D341Med (cell line): ENCODE measurements around the gene EPO.
"Not testable (repeated sequence)": the region's sequence is repeated elsewhere in the genome, so short reads cannot be mapped to it uniquely, and the experiment has no call there.

ENCODE experiments used
- DNase-seq: peaks from one replicate; pipeline ENCODE4 v3.0.0; 2012; ENCODE audit warnings: low spot score

The EPO gene

GRCh38 chr7:100736671-100737070 is 16.4 kb downstream of the EPO start:
- DNase-seq, result no peak

- DNase-seq, result no peak
Measured at GRCh38 chr7:100739934-100740333, 19.7 kb downstream of the EPO start.

GRCh38 chr7:100744605-100745004 is 24.3 kb downstream of the EPO start:
- DNase-seq, result no peak

- DNase-seq, result no peak
Measured at GRCh38 chr7:100745184-100745583, 24.9 kb downstream of the EPO start.

GRCh38 chr7:100752994-100753393 is 32.7 kb downstream of the EPO start:
- DNase-seq, result no peak

GRCh38 chr7:100753750-100754149 is 33.5 kb downstream of the EPO start:
- no peak for DNase-seq

- no peak for DNase-seq
Measured at GRCh38 chr7:100759357-100760171, 39.3 kb downstream of the EPO start.

- not testable (repeated sequence) for DNase-seq
Measured at GRCh38 chr7:100762841-100763240, 42.6 kb downstream of the EPO start.

- DNase-seq, result no peak
Measured at GRCh38 chr7:100763556-100764140, 43.4 kb downstream of the EPO start.

- no peak for DNase-seq
Measured at GRCh38 chr7:100764841-100765240, 44.6 kb downstream of the EPO start.

- DNase-seq, result no peak
Measured at GRCh38 chr7:100765250-100765649, 45.0 kb downstream of the EPO start.

GRCh38 chr7:100768784-100769183 is 48.5 kb downstream of the EPO start:
- no peak for DNase-seq
